ENCODE results near the gene SMAGP. TPM values are rescaled to one million over a fixed set of nuclear protein-coding genes. Genes with fewer than 3 reads are reported as not detected.

The SMAGP gene
- total RNA-seq, 1 experiment from 2014 or later = 12.4 TPM

GRCh38 chr12:51216642-51217041 lies 53.6 kb downstream of the SMAGP start:
- Histone ChIP-seq H2BK5ac (ENCODE audit: insufficient read length, low read length) (no peak overlapping the region), H3K27ac (ENCODE audit: insufficient read length, low read depth, low read length) (no peak overlapping the region), H2AFZ (ENCODE audit: low read length) (no peak overlapping the region), H3K79me2 (ENCODE audit: insufficient read depth, low read length) (no peaks in the 10 kb centered on the region), H3K18ac (ENCODE audit: insufficient read length, low read depth, low read length) (no peak overlapping the region), H4K5ac (ENCODE audit: insufficient read length, low read depth, low read length) (no peak overlapping the region), H2BK12ac (ENCODE audit: insufficient read length, low read depth, low read length) (no peak overlapping the region), H3K79me1 (ENCODE audit: insufficient read depth, low read depth, low read length, poor library complexity, severe bottlenecking) (no peaks in the 10 kb centered on the region), H3K4me2 (ENCODE audit: insufficient read depth, insufficient read length, low read length) (peak overlapping the region; percentile 73), H3K4ac (ENCODE audit: low read depth, low read length) (no peak overlapping the region), H3K23ac (ENCODE audit: insufficient read length, low read depth, low read length) (no peak overlapping the region), H4K8ac (replicated peaks; ENCODE audit: insufficient read length, low read depth, low read length) (no peak overlapping the region), H3K27me3 (ENCODE audit: insufficient read depth, low read length) (no peaks in the 10 kb centered on the region), H3T11ph (ENCODE audit: low read length) (no peak overlapping the region), H4K91ac (ENCODE audit: insufficient read length, low read depth, low read length) (no peak overlapping the region), H3K9ac (ENCODE audit: extremely low read depth, insufficient read length, low read length) (no peak overlapping the region), H2BK20ac (ENCODE audit: low read depth, low read length, poor library complexity, severe bottlenecking) (peak overlapping the region; percentile 78), H3K4me1 (ENCODE audit: insufficient read depth, low read length) (no peaks in the 10 kb centered on the region; the same call in 1 of the 2 replicates), H4K20me1 (ENCODE audit: control insufficient read depth, insufficient read depth, insufficient read length) (no peaks in the 10 kb centered on the region), H2BK15ac (ENCODE audit: low read depth, low read length) (no peak overlapping the region), H2AK5ac (ENCODE audit: insufficient read length, low read length) (no peak overlapping the region), H2BK120ac (ENCODE audit: low read depth, low read length, poor library complexity, severe bottlenecking) (no peak overlapping the region), H3K56ac (ENCODE audit: insufficient read length, low read depth, low read length) (no peak overlapping the region), H3K23me2 (ENCODE audit: insufficient read length, low read depth, low read length, poor library complexity, severe bottlenecking) (peaks cover 15% of the 10 kb centered on the region), H3K14ac (ENCODE audit: insufficient read depth, low read length) (no peak overlapping the region), H3K9me3 (ENCODE audit: control insufficient read depth, low read depth, low read length) (no peaks in the 10 kb centered on the region)
- H3K4me1 Mint-ChIP-seq = peaks cover 18% of the 10 kb centered on the region in 2 experiments
- H3K27ac Mint-ChIP-seq = no peak overlapping the region; a peak in 1 of 7 replicates
- H3K36me3 Mint-ChIP-seq (ENCODE audit: insufficient read depth in 1 of 3, low read depth in 3 of 3) = peaks cover 0 to 10% (median 5%) of the 10 kb centered on the region in 3 experiments; a peak in 4 of 7 replicates
- DNase-seq = no peak
- no peaks in the 10 kb centered on the region for H3K9me3 Mint-ChIP-seq
- H3K4me3 Mint-ChIP-seq = peak overlapping the region; percentile 69 to 78
- no peaks in the 10 kb centered on the region for H3K27me3 Mint-ChIP-seq (ENCODE audit: low read depth)
- no peak for TF ChIP-seq CTCF (conservative IDR thresholded peaks at IDR 0.05)
- no CpG with 5 or more reads among the region's 7 CpGs for WGBS (ENCODE audit: extremely low coverage, insufficient read length, low lambda C conversion rate)

All from H9 (cell line).